GM12865 (cell line): ENCODE data around the gene BANF1.

Experiments used
- DNase-seq: peaks from one replicate; pipeline ENCODE4 v3.0.0; 2010; ENCODE audit warnings: low read depth
- H3K4me3 ChIP-seq: 2 replicates; pipeline ENCODE4 v1.5.1; 2011; ENCODE audit warnings: mild to moderate bottlenecking, low read depth, low read length, control low read depth
- CTCF ChIP-seq: IDR thresholded peaks from 2 replicates; pipeline ENCODE4 v1.5.1; 2011; ENCODE audit warnings: low read length, control low read depth, low read depth, inconsistent platforms; ENCODE audit not compliant: insufficient read depth; ENCODE audit errors: missing control alignments

BANF1 gene

GRCh38 chr11:66048547-66049323, 46.4 kb downstream of the BANF1 start, which contains the start of gene GAL3ST3:
TSS of gene GAL3ST3 (minus strand) at chr11:66049161. CDS start at chr11:66045415, 3,746 bp downstream.
- DNase-seq = no peak
- no peak within 1 kb of the TSS for H3K4me3 ChIP-seq
- no peak for TF ChIP-seq CTCF

- no peak for DNase-seq
- no peak for TF ChIP-seq CTCF
- H3K4me3 ChIP-seq = no peak overlapping the region
These were observed 48.4 kb downstream of the BANF1 start for GRCh38 chr11:66050581-66051231.

- TF ChIP-seq CTCF = no peak
- DNase-seq = no peak
- peak overlapping the region; percentile 54 for H3K4me3 ChIP-seq
These were observed 49.1 kb downstream of the BANF1 start for GRCh38 chr11:66051371-66051765.

GRCh38 chr11:66051766-66052663, 49.7 kb downstream of the BANF1 start, which contains the start of gene SF3B2:
TSS of gene SF3B2 (plus strand) at chr11:66052364. CDS start at chr11:66052385, 21 bp downstream.
- peak; percentile 100 for DNase-seq
- no peak for TF ChIP-seq CTCF
- H3K4me3 ChIP-seq = peak within 1 kb of the TSS; percentile 83

- peak overlapping the region; percentile 83 for H3K4me3 ChIP-seq
- DNase-seq = no peak
- no peak for TF ChIP-seq CTCF
These were observed 50.3 kb downstream of the BANF1 start for GRCh38 chr11:66052664-66052982.
